ENCODE measurements around the gene ALK.

The ALK gene

GRCh38 chr2:29215739-29216608 lies 705.4 kb downstream of the ALK start:
- TF ChIP-seq TCF12 (IDR thresholded peaks at IDR 0.05; ENCODE audit: low read depth): no peak
- TF ChIP-seq RAD21 (IDR thresholded peaks at IDR 0.05; ENCODE audit: low read depth): no peak
- TF ChIP-seq EGR1 (IDR thresholded peaks at IDR 0.05): no peak
- TF ChIP-seq EP300 (IDR thresholded peaks at IDR 0.05; ENCODE audit: borderline replicate concordance): no peak
- TF ChIP-seq CEBPB (IDR thresholded peaks at IDR 0.05): no peak
- TF ChIP-seq, protein P1, sequence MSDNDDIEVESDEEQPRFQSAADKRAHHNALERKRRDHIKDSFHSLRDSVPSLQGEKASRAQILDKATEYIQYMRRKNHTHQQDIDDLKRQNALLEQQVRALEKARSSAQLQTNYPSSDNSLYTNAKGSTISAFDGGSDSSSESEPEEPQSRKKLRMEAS (IDR thresholded peaks at IDR 0.05): no peak
- no peak for TF ChIP-seq CREB1 (IDR thresholded peaks at IDR 0.05; ENCODE audit: low read depth)
- no peak for TF ChIP-seq FOXM1 (IDR thresholded peaks at IDR 0.05; ENCODE audit: borderline replicate concordance, low read depth)
- TF ChIP-seq NFIC (IDR thresholded peaks at IDR 0.05): no peak
- no peak for TF ChIP-seq TAF1 (IDR thresholded peaks at IDR 0.05; ENCODE audit: low read depth)
- no peak for TF ChIP-seq REST (IDR thresholded peaks at IDR 0.05; ENCODE audit: low read depth)
- TF ChIP-seq ZBTB7A (IDR thresholded peaks at IDR 0.05; ENCODE audit: low read depth): no peak
- no peak for TF ChIP-seq TEAD4 (IDR thresholded peaks at IDR 0.05)
- no peak for TF ChIP-seq YY1 (IDR thresholded peaks at IDR 0.05; ENCODE audit: low read depth)
- TF ChIP-seq USF1 (IDR thresholded peaks at IDR 0.05): no peak

DNA sequence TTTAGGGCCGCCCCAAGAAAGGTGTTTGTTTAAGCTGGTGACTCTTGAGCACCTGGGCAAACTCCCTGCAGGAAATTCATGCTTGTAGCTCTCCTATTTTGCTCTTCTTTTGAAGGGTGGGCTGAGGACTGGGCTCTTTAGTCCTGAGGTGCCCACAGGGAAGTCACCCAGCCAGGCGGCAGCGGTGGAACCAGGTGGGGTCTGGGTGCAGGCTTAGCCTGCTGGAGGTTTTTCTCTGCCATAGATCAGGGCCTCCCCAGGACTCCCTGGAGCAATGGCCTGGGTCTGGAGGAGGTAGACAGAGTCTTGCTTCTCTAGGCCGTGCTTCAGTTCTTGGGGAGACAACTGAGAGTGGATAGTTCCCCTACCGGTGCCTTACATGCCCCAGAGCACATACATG lies 706.3 kb downstream of the ALK start:
- TF ChIP-seq REST (IDR thresholded peaks at IDR 0.05; ENCODE audit: low read depth) (no peak), FOXM1 (IDR thresholded peaks at IDR 0.05; ENCODE audit: borderline replicate concordance, low read depth) (no peak), USF1 (IDR thresholded peaks at IDR 0.05) (no peak), TAF1 (IDR thresholded peaks at IDR 0.05; ENCODE audit: low read depth) (no peak), EGR1 (IDR thresholded peaks at IDR 0.05) (no peak), RAD21 (IDR thresholded peaks at IDR 0.05; ENCODE audit: low read depth) (no peak)

GRCh38 chr2:29213888-29214291 lies 707.5 kb downstream of the ALK start:
- TF ChIP-seq FOXM1 (IDR thresholded peaks at IDR 0.05; ENCODE audit: borderline replicate concordance, low read depth) (no peak), NFIC (IDR thresholded peaks at IDR 0.05) (no peak), TAF1 (IDR thresholded peaks at IDR 0.05; ENCODE audit: low read depth) (no peak), EGR1 (IDR thresholded peaks at IDR 0.05) (no peak), USF1 (IDR thresholded peaks at IDR 0.05) (no peak), REST (IDR thresholded peaks at IDR 0.05; ENCODE audit: low read depth) (no peak)

GRCh38 chr2:29212009-29212408 lies 709.4 kb downstream of the ALK start:
- TF ChIP-seq EP300 (IDR thresholded peaks at IDR 0.05; ENCODE audit: borderline replicate concordance): no peak
- no peak for TF ChIP-seq EGR1 (IDR thresholded peaks at IDR 0.05)
- no peak for TF ChIP-seq RAD21 (IDR thresholded peaks at IDR 0.05; ENCODE audit: low read depth)
- no peak for TF ChIP-seq REST (IDR thresholded peaks at IDR 0.05; ENCODE audit: low read depth)
- no peak for TF ChIP-seq CREB1 (IDR thresholded peaks at IDR 0.05; ENCODE audit: low read depth)
- no peak for TF ChIP-seq TEAD4 (IDR thresholded peaks at IDR 0.05)
- no peak for TF ChIP-seq YY1 (IDR thresholded peaks at IDR 0.05; ENCODE audit: low read depth)
- TF ChIP-seq, protein P1 (IDR thresholded peaks at IDR 0.05): no peak
- TF ChIP-seq USF1 (IDR thresholded peaks at IDR 0.05): no peak

Measured in Ishikawa (cell line).